Left ventricle myocardium inferior (tissue), 1 donor: Measurements from ENCODE around the gene CADPS2. TPM values are rescaled to one million over a fixed set of nuclear protein-coding genes. Genes with fewer than 3 reads are reported as not detected.
A peak's percentile ranks its signal among the peaks of the same experiment; 100 is the strongest.
"Not testable (repeated sequence)": the region's sequence is repeated elsewhere in the genome, so short reads cannot be mapped to it uniquely, and the experiment has no call there.

Experiments
- DNase-seq: peaks from one replicate; pipeline ENCODE4 v3.0.0-alpha.2; 2020
- H3K27ac ChIP-seq: fragments of 200-600 bp; replicated peaks from 2 replicates; pipeline ENCODE4 v1.8.0; 2021
- H3K27me3 ChIP-seq: fragments of 200-600 bp; 2 replicates; pipeline ENCODE4 v1.8.0; 2021; ENCODE audit warnings: low read depth
- H3K36me3 ChIP-seq: fragments of 200-600 bp; 2 replicates; pipeline ENCODE4 v1.8.0; 2021
- H3K4me1 ChIP-seq: fragments of 200-600 bp; 2 replicates; pipeline ENCODE4 v1.8.0; 2021
- H3K4me3 ChIP-seq: fragments of 200-600 bp; 2 replicates; pipeline ENCODE4 v1.8.0; 2021; ENCODE audit warnings: mild to moderate bottlenecking, moderate library complexity
- H3K9me3 ChIP-seq: fragments of 200-600 bp; replicated peaks from 2 replicates; pipeline ENCODE4 v1.8.0; 2021
- intact Hi-C: fragments of 100-400 bp; cut with micrococcal nuclease; formaldehyde crosslinking; loops from one replicate; pipeline ENCODE4 v1.11.0; 2022
- total RNA-seq: library from RNA; stranded (reverse); fragmentation: NEBNext Ultra II Directional; extraction: Animal tissue kit (Norgen Biotek cat#: 25700); gene quantifications from one replicate; pipeline ENCODE4 v1.2.1, GENCODE V29; 2021
- TF ChIP-seq, protein P1 (sequence below): fragments of 200-600 bp; IDR thresholded peaks from 2 replicates; pipeline ENCODE4 v1.8.0; 2021; ENCODE audit warnings: antibody characterized with exemption, mild to moderate bottlenecking, borderline replicate concordance
- donor health status: DM: no; HTN: yes; CAD: no; lungs with severe emphysema.

Gene CADPS2
- total RNA-seq, 1 donor from 2014 or later = 11.9 TPM

DNA sequence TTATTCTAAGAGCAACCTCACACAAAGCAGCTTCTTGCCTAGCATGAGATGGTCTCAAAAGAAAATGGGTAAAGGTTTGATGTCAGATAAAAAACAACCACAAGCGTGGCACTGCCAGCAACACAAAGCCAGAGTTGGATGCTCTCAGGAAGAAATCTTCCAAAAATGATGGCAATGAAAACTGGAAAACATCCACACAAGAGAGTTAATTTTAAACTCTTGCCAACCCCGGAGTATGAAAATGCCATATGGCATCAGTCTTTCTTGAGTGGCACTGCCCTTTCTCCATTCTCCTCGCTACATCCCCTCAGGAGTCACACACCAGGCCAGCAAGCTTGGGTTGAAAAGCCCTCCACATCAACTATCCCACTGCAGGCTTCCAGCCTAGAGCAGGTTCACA is 41.0 kb downstream of the CADPS2 start:
- Histone ChIP-seq H3K4me1 (peaks cover 68% of the 10 kb centered on the region), H3K9me3 (no peaks in the 10 kb centered on the region), H3K4me3 (no peak overlapping the region), H3K27ac (peak overlapping the region; percentile 49), H3K27me3 (no peaks in the 10 kb centered on the region), H3K36me3 (no peaks in the 10 kb centered on the region)
- DNase-seq = no peak
- intact Hi-C loops = no loop called here
- TF ChIP-seq, protein P1, sequence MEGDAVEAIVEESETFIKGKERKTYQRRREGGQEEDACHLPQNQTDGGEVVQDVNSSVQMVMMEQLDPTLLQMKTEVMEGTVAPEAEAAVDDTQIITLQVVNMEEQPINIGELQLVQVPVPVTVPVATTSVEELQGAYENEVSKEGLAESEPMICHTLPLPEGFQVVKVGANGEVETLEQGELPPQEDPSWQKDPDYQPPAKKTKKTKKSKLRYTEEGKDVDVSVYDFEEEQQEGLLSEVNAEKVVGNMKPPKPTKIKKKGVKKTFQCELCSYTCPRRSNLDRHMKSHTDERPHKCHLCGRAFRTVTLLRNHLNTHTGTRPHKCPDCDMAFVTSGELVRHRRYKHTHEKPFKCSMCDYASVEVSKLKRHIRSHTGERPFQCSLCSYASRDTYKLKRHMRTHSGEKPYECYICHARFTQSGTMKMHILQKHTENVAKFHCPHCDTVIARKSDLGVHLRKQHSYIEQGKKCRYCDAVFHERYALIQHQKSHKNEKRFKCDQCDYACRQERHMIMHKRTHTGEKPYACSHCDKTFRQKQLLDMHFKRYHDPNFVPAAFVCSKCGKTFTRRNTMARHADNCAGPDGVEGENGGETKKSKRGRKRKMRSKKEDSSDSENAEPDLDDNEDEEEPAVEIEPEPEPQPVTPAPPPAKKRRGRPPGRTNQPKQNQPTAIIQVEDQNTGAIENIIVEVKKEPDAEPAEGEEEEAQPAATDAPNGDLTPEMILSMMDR = no peak

DNA sequence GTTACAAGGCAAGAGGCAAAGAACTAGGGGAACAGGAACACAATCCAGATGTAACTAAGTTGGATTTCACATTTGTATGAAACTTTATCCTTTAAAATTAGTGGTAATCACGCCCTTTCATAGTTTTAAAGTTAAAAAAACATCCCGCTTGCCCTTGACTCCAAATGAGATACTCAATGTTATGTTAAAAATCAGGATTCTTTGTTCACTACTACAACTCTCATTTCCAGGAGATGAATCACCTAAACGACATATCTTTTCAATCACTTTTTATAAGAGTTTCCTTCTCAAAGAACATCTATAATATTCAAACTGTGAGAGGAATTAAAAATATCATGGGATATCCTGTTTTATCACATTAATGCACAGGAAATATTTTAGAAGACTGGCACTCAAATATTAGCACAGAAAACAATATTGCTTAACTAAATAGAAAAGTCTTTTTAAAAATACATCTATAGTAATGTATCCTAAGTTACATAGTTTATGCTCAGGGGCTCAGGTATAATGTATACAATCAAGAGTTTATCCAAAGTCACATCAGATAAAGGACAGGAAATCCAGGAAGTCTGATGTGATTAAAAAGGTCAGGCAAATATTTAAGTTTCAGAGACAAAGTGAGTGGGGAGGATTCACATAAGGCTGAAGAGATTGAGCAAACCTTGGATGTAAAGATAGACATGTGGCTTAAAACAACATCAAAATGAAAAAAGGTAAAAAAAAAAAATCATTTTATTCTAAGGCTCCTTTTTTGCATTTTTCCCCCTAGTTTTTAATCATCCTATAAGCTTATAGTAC is 41.9 kb downstream of the CADPS2 start:
- no peaks in the 10 kb centered on the region for H3K9me3 ChIP-seq
- peak overlapping the region; percentile 49 for H3K27ac ChIP-seq
- no peak for DNase-seq
- TF ChIP-seq, protein P1 = no peak
- peaks cover 65% of the 10 kb centered on the region for H3K4me1 ChIP-seq
- H3K36me3 ChIP-seq = no peaks in the 10 kb centered on the region
- intact Hi-C loops = no loop called here
- no peak overlapping the region for H3K4me3 ChIP-seq
- no peaks in the 10 kb centered on the region for H3K27me3 ChIP-seq

DNA sequence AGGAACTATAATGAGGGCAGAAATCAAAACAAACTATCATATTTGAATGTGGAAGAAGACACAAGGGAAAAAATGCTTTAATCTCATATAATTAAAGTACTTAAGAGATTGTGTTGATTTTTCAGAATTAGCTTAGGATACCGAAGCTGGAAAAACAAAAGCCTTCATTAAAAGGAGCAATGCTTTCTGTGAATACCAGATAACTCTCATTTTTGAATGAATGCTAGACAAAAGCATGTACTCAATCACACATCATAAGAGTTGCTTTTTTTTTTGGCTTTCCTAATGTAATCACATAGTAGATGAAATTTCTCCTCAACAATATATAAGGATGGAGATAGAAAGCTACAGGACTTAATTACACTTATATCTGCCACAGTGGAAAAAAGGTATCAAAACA is 43.3 kb downstream of the CADPS2 start:
- Histone ChIP-seq H3K9me3 (no peaks in the 10 kb centered on the region), H3K4me1 (peaks cover 52% of the 10 kb centered on the region), H3K27ac (peak overlapping the region; percentile 49), H3K4me3 (no peak overlapping the region), H3K27me3 (no peaks in the 10 kb centered on the region), H3K36me3 (no peaks in the 10 kb centered on the region)
- TF ChIP-seq, protein P1 = no peak
- no peak for DNase-seq
- intact Hi-C loops = no loop called here

DNA sequence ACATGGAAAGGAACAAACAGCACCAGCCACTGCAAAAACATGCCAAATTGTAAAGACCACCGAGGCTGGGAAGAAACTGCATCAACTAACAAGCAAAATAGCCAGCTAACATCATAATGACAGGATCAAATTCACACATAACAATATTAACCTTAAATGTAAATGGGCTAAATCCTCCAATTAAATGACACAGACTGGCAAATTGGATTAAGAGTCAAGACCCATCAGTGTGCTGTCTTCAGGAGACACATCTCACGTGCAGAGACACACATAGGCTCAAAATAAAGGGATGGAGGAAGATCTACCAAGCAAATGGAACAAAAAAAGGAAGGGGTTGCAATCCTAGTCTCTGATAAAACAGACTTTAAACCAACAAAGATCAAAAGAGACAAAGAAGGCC is 50.0 kb downstream of the CADPS2 start:
- H3K4me3 ChIP-seq, intact Hi-C loops, H3K27me3 ChIP-seq, DNase-seq, H3K27ac ChIP-seq, H3K9me3 ChIP-seq, H3K4me1 ChIP-seq, H3K36me3 ChIP-seq: not testable (repeated sequence)

DNA sequence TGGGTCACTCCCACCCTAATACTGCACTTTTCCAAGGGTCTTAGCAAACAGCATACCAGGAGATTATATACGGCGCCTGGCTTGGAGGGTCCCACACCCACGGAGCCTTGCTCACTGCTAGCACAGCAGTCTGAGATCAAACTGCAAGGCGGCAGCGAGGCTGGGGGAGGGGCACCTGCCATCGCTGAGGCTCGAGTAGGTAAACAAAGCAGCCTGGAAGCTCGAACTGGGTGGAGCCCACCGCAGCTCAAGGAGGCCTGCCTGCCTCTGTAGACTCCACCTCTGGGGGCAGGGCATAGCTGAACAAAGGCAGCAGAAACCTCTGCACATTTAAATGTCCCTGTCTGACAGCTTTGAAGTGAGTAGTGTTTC is 51.7 kb downstream of the CADPS2 start:
- H3K4me1 ChIP-seq, intact Hi-C loops, DNase-seq: not testable (repeated sequence)

DNA sequence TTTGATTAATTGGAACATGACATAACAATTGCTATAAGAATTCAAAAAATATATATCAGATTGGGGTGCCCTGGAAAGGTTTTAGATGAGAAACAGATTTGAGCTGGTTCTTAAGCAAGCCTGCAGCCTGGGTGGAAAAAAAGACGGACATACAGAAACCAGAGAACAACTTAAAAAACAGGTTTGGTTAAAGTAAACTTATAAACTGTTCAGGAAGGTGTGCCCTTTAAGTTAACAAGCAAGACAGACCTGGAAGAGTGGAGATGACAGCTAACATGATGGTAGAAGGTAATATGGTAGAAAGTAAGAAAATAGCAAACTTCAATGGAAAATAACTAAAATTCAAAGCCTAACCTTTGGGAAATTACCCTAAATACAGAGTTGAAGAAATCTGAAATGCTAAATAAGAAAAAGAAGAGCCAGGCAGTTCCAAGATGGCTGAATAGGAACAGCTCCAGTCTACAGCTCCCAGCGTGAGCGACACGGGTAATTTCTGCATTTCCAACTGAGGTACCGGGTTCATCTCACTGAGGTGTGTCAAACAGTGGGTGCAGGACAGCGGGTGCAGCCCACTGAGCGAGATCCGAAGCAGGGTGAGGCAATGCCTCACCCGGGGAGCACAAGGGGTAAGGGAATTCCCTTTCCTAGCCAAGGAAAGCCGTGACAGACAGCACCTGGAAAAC is 52.2 kb downstream of the CADPS2 start:
- intact Hi-C loops = no loop called here
- H3K9me3 ChIP-seq = peaks cover 9% of the 10 kb centered on the region
- no peak for DNase-seq
- no peaks in the 10 kb centered on the region for H3K36me3 ChIP-seq
- H3K4me3 ChIP-seq = no peak overlapping the region
- H3K4me1 ChIP-seq = no peaks in the 10 kb centered on the region
- H3K27ac ChIP-seq = no peak overlapping the region
- TF ChIP-seq, protein P1 = no peak
- H3K27me3 ChIP-seq = no peaks in the 10 kb centered on the region

More for the DNA sequence above, 51.7 kb downstream of the CADPS2 start:
- not testable (repeated sequence) for H3K9me3 ChIP-seq, H3K27me3 ChIP-seq, H3K4me3 ChIP-seq, H3K27ac ChIP-seq, H3K36me3 ChIP-seq
